GM19193 (cell line): ENCODE results near the gene CUTA.

Experiments used
- POLR2A ChIP-seq: IDR thresholded peaks from 4 replicates; pipeline ENCODE4 v1.6.1; 2011; ENCODE audit not compliant: insufficient read depth, insufficient read length; ENCODE audit errors: extremely low read depth

CUTA gene

DNA sequence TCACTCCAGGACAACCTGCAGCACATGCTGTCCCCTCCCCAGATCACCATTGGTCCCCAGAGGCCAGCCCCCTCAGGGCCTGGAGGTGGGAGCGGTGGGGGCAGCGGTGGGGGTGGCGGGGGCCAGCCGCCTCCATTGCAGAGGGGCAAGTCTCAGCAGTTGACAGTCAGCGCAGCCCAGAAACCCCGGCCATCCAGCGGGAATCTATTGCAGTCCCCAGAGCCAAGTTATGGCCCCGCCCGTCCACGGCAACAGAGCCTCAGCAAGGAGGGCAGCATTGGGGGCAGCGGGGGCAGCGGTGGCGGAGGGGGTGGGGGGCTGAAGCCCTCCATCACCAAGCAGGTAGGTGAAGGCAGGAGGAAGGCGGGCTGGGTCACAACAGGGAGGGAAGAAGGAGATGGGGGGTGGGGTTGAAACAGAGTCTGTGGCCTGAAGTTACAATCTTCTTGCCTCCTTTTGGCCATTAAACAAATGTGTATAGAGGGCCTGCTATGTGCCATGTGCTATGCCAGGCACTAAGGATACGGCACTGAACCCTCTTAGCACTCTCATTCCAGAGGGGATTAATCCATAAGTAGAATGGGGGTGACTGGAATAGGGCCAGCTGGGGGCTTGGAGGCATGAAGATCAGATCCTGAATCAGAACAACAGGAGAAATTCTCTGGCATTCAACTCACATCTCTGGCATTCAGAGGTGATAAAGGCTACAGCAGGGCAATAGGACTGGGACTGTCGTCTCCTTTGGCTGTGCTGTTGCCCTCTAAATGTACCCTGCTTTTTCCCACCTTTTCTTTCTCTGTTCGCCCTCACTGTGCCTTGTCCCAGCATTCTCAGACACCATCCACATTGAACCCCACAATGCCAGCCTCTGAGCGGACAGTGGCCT lies 26.0 kb upstream of the CUTA start:
- no peak for TF ChIP-seq POLR2A

GRCh38 chr6:33443025-33443424 lies 25.1 kb upstream of the CUTA start:
- TF ChIP-seq POLR2A: no peak

DNA sequence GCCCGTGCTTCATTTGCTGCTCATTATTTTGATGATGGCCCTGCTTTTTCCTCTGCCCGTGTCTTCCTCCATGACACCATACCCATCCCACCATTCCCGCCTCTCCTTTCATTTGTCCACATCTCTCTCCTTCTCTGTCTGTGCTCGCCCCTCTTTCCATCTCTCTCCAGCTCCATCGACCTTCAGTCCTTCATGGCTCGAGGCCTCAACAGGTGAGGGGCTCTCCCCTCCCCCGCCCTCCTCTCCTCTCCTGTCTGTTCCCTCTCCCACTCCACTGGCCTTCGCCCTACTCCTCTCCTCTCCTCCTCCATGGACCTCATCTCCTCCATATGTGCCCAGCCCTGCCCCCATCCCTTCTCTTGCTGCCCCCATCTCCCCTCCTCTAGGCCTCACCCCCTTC lies 24.4 kb upstream of the CUTA start:
- no peak for TF ChIP-seq POLR2A

GRCh38 chr6:33441457-33441856 lies 23.6 kb upstream of the CUTA start:
- no peak for TF ChIP-seq POLR2A

- no peak for TF ChIP-seq POLR2A
Observed at GRCh38 chr6:33440649-33441309, 22.9 kb upstream of the CUTA start.

GRCh38 chr6:33439956-33440648 lies 22.2 kb upstream of the CUTA start:
- no peak for TF ChIP-seq POLR2A

GRCh38 chr6:33438978-33439594 lies 21.2 kb upstream of the CUTA start:
- no peak for TF ChIP-seq POLR2A

GRCh38 chr6:33437666-33438065 lies 19.8 kb upstream of the CUTA start:
- TF ChIP-seq POLR2A: no peak

- no peak for TF ChIP-seq POLR2A
Observed at GRCh38 chr6:33434961-33435360, 17.1 kb upstream of the CUTA start.

DNA sequence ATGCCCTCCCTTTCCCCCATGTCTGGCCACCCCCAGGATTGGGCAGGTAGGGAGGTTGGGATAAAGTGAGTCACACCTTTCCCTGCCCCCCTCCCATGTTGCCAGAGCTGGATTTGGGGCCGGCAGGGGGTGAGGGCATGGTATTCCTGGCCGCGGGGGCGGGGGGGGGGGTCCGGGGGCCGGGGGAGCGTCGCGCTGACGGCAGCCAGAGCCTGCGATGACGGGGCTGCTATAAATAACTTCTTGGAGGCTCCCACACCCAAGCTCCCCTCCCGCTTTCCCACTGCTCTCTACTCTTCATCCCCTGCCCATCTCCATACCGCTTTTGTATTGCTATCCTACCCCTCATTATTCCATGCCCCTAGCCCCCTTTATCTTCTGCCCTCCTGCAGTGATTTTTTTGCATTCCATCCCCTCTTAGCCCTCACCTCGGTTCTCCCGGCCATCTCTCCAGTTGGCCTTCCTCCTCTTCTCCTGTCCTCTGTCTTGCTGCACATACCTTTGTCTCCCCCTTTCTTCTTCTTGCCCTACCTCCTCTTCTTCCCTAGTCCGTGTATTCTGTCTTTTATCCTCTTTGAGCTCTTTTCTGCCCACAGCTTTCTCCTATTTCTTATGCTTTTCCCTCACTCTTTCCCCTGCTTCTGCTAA lies 15.8 kb upstream of the CUTA start:
- TF ChIP-seq POLR2A: no peak

DNA sequence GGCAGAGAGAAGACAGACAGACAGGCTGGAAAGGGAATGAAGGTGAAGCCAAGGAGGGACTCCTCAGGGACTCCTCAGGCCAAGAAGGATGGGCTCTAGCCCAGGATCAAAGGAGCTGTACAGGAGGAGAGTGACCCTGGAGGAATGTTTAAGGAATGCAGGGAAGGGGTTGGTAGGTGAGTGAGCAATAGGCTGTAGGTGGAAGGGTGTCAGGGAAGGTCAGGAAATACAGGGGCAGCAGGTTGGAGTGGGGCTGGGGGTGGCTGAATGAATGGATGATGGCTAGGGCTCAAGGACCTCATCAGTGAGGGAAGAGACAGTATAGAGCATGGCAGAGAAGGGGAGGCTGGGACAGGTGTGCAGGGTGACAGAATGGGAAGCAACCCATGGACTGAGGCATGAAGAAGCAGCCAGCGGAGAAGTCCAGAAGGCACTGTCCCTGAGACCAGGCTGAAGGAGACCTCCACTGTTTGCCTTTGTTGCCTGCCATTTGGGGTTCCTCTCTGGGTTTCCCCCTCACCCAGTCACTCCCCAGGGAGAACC lies 15.2 kb upstream of the CUTA start:
- TF ChIP-seq POLR2A: no peak

DNA sequence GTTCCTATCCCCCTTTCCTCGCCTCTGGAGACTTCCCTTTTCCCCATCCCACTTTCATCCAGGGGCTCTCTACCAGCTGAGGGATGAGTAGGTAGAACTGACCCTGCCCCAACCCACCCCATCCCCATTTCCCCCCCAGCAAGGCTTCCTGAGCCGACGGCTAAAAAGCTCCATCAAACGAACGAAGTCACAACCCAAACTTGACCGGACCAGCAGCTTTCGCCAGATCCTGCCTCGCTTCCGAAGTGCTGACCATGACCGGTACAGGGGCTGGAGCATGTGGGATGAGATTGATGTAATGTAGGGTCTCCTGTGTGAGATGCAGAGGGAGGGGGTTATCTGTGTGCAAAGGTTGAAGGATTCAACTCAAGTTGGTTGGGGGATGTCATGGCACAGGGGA lies 14.6 kb upstream of the CUTA start:
- no peak for TF ChIP-seq POLR2A

DNA sequence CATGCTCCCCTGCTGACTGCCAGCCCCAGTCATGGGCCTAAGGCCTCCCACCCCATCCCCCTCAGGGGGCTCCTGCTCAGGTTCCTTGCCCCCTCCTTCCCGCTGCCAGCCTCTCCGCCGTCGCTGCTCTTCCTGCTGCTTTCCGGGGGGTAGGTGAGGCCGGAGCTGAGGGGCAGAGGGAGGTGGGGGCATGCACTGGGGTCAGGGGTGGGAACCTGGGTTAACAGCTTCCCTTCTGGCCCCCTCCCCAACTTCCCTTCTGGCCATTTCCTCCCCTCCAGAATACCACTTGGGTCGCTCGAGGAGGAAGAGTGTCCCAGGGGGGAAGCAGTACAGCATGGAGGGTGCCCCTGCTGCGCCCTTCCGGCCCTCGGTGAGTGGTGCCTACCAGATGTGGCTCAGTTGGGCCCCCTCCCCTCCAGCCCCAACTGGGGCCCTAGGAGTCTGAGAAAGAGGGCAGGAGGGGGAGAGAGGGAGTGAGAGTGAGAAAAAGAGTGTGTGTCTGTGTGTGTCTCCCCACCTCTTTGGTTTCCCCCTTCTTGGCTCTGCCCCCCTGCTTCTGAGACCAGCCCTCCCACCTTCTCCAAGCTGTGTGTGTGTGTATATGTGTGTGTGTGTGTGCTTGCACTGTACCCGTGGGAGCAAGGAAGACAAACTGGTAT lies 14.1 kb upstream of the CUTA start:
- no peak for TF ChIP-seq POLR2A
